Measurements from ENCODE around the gene ZNF3.

DNA sequence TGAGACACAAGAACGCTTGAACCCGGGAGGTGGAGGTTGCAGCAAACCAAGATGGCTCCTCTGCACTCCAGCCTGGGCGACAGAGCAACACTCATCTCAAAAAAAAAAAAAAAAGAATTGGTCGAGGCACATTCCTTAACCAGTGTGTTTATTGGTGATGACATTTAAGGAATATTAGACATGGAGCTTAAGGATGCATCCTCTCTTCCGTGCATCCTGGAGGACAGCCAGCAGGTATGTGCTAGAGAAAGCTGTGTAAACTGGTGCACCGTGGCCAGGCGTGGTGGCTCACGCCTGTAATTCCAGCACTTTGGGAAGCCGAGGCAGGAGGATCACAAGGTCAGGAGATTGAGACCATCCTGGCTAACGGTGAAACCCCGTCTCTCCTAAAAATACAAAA is 54.3 kb downstream of the ZNF3 start:
- TF ChIP-seq, protein P1, sequence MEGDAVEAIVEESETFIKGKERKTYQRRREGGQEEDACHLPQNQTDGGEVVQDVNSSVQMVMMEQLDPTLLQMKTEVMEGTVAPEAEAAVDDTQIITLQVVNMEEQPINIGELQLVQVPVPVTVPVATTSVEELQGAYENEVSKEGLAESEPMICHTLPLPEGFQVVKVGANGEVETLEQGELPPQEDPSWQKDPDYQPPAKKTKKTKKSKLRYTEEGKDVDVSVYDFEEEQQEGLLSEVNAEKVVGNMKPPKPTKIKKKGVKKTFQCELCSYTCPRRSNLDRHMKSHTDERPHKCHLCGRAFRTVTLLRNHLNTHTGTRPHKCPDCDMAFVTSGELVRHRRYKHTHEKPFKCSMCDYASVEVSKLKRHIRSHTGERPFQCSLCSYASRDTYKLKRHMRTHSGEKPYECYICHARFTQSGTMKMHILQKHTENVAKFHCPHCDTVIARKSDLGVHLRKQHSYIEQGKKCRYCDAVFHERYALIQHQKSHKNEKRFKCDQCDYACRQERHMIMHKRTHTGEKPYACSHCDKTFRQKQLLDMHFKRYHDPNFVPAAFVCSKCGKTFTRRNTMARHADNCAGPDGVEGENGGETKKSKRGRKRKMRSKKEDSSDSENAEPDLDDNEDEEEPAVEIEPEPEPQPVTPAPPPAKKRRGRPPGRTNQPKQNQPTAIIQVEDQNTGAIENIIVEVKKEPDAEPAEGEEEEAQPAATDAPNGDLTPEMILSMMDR (IDR thresholded peaks at IDR 0.05) = no peak
- no peak for TF ChIP-seq POLR2A (IDR thresholded peaks at IDR 0.05)

Measured in adrenal gland (tissue), 5 donors.